Measurements from ENCODE around the gene TCP11L1. TPM values are rescaled to one million over a fixed set of nuclear protein-coding genes. Genes with fewer than 3 reads are reported as not detected.
A peak's percentile ranks its signal among the peaks of the same experiment; 100 is the strongest.

Gene TCP11L1
- total and polyA plus RNA-seq, 9 of the 15 experiments (the other 6 are each of a cell fraction or from before 2014, with no cell fraction given), result 1.6 to 15.3 (median 5.4) TPM

DNA sequence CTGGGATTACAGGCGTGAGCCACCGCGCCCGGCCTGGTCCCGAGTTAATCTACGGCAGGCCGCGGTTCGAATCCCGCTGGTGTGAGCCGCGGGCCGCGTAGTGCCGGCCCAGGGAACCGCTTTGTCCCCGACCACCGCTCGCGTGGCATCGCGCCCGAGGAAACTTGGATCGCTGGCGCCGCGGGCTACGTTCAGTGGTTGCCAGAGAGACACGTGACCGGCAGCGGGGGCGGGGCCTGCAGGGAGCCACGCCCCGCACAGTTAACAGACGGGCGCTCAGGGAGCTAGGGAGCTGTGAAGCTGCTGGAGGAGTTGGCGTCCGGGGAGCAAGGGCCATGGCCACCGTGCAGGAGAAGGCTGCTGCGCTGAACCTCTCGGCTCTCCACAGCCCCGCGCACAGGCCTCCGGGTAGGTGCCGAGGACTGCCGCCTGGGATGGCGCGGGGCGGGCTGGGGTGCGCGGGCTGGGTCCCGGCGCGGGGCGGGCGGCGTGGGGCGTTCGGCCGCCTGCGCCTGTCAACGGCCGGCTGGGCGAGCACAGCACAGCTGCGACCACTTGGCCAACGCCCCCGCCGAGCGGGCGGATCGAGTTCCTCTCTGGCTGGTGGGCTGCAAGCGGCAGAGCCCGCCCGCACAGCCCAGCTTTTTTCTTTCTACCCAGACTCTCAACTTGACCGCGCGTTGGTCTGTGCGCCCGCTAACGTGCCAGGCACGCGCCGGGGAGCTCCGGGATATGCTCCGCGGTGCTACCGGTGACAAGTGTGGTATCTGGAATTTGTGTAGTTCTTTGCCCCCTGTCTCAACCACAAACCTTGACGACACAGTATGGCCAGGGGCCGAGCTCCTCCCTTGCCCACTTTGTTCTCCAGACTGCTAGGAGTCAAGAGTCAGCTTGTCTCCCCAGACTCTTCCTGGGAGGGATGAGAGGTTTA lies 23.5 kb upstream of the TCP11L1 start, which contains the start of gene DEPDC7 (continued):
- TF ChIP-seq ESRRB (CRISPR knock-in tag; IDR thresholded peaks at IDR 0.05; ENCODE audit: borderline replicate concordance) (no peak), ZNF347 (CRISPR knock-in tag; IDR thresholded peaks at IDR 0.05; ENCODE audit: low read depth) (no peak), ETS2 (tag; IDR thresholded peaks at IDR 0.05; ENCODE audit: borderline replicate concordance, poor library complexity, severe bottlenecking) (no peak), SUPT5H (IDR thresholded peaks at IDR 0.05) (peak; percentile 84), ZNF124 (CRISPR knock-in tag; IDR thresholded peaks at IDR 0.05) (no peak), PHF21A (IDR thresholded peaks at IDR 0.05; ENCODE audit: borderline replicate concordance, low read depth) (no peak), GTF2F1 (IDR thresholded peaks at IDR 0.05; ENCODE audit: low read depth, low read length) (no peak), SIX5 (IDR thresholded peaks at IDR 0.05; ENCODE audit: borderline replicate concordance in 1 of 2, insufficient read depth in 1 of 2, low read depth in 1 of 2, low read length in 2 of 2) (no peak), STAT5B (CRISPR knock-in tag; IDR thresholded peaks at IDR 0.05) (no peak), SMC3 (conservative IDR thresholded peaks at IDR 0.05; ENCODE audit: insufficient read depth, low read depth, low read length) (0 out of 2 replicates have a peak, but pooled peaks have one; percentile 8), HMG20B (CRISPR knock-in tag; IDR thresholded peaks at IDR 0.05) (no peak), MEF2A (IDR thresholded peaks at IDR 0.05; ENCODE audit: control insufficient read depth, low read depth, low read length) (no peak), KDM1A (IDR thresholded peaks at IDR 0.05) (no peak), DDX20 (tag; IDR thresholded peaks at IDR 0.05; ENCODE audit: low read depth) (no peak), CHD4 (IDR thresholded peaks at IDR 0.05; ENCODE audit: insufficient read depth, insufficient replicate concordance, low read depth, low read length, poor library complexity, severe bottlenecking) (no peak), CHCHD3 (CRISPR knock-in tag; IDR thresholded peaks at IDR 0.05) (no peak), PCBP2 (IDR thresholded peaks at IDR 0.05; ENCODE audit: low read depth, low read length, poor library complexity, severe bottlenecking) (no peak), ZNF76 (CRISPR knock-in tag; IDR thresholded peaks at IDR 0.05; ENCODE audit: borderline replicate concordance) (no peak), ZNF263 (CRISPR knock-in tag; IDR thresholded peaks at IDR 0.05; ENCODE audit: borderline replicate concordance) (no peak; the same call in 1 of the 2 replicates)
- TF ChIP-seq, protein P1, sequence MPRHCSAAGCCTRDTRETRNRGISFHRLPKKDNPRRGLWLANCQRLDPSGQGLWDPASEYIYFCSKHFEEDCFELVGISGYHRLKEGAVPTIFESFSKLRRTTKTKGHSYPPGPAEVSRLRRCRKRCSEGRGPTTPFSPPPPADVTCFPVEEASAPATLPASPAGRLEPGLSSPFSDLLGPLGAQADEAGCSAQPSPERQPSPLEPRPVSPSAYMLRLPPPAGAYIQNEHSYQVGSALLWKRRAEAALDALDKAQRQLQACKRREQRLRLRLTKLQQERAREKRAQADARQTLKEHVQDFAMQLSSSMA (CRISPR knock-in tag; IDR thresholded peaks at IDR 0.05), result no peak
- TF ChIP-seq, protein P2, sequence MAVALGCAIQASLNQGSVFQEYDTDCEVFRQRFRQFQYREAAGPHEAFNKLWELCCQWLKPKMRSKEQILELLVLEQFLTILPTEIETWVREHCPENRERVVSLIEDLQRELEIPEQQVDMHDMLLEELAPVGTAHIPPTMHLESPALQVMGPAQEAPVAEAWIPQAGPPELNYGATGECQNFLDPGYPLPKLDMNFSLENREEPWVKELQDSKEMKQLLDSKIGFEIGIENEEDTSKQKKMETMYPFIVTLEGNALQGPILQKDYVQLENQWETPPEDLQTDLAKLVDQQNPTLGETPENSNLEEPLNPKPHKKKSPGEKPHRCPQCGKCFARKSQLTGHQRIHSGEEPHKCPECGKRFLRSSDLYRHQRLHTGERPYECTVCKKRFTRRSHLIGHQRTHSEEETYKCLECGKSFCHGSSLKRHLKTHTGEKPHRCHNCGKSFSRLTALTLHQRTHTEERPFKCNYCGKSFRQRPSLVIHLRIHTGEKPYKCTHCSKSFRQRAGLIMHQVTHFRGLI (CRISPR knock-in tag; IDR thresholded peaks at IDR 0.05), result no peak
- TF ChIP-seq, protein P3, sequence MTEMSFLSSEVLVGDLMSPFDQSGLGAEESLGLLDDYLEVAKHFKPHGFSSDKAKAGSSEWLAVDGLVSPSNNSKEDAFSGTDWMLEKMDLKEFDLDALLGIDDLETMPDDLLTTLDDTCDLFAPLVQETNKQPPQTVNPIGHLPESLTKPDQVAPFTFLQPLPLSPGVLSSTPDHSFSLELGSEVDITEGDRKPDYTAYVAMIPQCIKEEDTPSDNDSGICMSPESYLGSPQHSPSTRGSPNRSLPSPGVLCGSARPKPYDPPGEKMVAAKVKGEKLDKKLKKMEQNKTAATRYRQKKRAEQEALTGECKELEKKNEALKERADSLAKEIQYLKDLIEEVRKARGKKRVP (CRISPR knock-in tag; IDR thresholded peaks at IDR 0.05), result no peak
- TF ChIP-seq, protein P4, sequence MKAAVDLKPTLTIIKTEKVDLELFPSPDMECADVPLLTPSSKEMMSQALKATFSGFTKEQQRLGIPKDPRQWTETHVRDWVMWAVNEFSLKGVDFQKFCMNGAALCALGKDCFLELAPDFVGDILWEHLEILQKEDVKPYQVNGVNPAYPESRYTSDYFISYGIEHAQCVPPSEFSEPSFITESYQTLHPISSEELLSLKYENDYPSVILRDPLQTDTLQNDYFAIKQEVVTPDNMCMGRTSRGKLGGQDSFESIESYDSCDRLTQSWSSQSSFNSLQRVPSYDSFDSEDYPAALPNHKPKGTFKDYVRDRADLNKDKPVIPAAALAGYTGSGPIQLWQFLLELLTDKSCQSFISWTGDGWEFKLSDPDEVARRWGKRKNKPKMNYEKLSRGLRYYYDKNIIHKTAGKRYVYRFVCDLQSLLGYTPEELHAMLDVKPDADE (conservative IDR thresholded peaks at IDR 0.05; ENCODE audit: control insufficient read depth, low read depth, low read length), result no peak
